K562 (cell line): ENCODE data around the gene SORT1. TPM values are rescaled to one million over a fixed set of nuclear protein-coding genes. Genes with fewer than 3 reads are reported as not detected.

Source experiments
- polyA plus RNA-seq, 8 experiments: library from polyadenylated mRNA; depleted of rRNA in 4 of 8; stranded (reverse) in 5 of 8; unstranded in 3 of 8; fragments of >200 nt; fragmentation: Nextera tagmentation in 2 of 8; fragmentation: Illumina TruSeq in 1 of 8; extraction: Ambion mirVana in 2 of 8; extraction: Trizol in 1 of 8; gene quantifications; 2 replicates each; pipeline versions ENCODE4 v1.2.1 to v1.2.3, GENCODE V29; 2011 to 2014; ENCODE audit warnings: inconsistent platforms in 1 of 8, missing spikeins in 1 of 8
- total RNA-seq, 7 experiments: library from RNA; depleted of rRNA in 6 of 7; stranded (reverse); fragments of >200 nt in 6 of 7; fragmentation: Illumina TruSeq in 2 of 7; extraction: Trizol in 2 of 7; gene quantifications; 2 replicates each; pipeline versions ENCODE4 v1.2.1 to v1.2.3, GENCODE V29; 2011 to 2021; ENCODE audit warnings: low replicate concordance in 1 of 7
- TF ChIP-seq, protein P1 (sequence below): fragments of 200-600 bp; sonication (generic); IDR thresholded peaks from one replicate; pipeline ENCODE4 v1.6.1; 2012; ENCODE audit warnings: mild to moderate bottlenecking, low read depth, low read length, inconsistent platforms

The SORT1 gene
- total and polyA plus RNA-seq, 9 of the 15 experiments (the other 6 are each of a cell fraction or from before 2014, with no cell fraction given), result 27.4 to 112 (median 65.0) TPM

DNA sequence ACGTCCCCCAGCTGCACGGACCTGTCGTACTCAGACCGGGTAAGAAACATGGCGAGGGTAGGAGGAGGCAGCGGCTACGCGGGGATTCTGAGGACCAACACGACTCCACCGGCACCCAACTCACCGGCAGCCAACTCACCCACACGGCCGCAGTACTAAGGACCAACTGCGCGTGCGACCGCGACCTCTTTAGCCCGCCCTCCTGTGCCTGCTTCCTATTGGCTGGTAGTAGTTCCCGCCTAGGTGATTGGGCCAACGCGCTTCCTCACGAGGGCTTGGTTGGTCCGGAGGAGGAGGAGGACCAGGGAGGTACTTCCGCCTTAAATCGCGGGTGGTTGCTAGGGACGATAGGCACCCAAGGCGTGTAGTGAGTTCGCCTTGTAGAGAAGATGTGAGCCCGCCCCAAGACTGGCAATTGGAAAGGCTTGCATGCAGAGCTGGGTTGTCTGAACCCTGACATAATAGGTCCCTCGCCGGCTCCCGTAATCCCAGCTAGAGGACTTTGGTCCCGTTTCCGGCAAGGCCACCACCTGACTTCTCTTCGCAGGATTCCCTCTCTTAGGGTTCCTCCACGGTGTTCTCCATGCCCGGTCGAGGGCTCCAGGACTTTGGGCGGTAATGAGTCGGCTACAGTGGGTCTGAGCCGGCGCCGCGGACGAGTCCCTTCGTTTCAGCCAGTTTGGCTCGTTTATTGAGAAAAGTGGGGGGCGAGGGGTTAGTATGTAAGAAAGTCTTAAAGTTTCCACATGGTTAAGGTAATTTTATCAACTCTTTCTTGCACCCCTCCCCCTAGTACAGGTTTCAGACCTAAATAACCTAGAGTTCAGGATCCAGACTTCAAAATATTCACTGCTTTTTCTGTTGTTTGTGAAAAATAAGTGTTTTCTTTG, 28.8 kb upstream of the SORT1 start, which contains the start of gene PSMA5 (continued):
- TF ChIP-seq, protein P1, sequence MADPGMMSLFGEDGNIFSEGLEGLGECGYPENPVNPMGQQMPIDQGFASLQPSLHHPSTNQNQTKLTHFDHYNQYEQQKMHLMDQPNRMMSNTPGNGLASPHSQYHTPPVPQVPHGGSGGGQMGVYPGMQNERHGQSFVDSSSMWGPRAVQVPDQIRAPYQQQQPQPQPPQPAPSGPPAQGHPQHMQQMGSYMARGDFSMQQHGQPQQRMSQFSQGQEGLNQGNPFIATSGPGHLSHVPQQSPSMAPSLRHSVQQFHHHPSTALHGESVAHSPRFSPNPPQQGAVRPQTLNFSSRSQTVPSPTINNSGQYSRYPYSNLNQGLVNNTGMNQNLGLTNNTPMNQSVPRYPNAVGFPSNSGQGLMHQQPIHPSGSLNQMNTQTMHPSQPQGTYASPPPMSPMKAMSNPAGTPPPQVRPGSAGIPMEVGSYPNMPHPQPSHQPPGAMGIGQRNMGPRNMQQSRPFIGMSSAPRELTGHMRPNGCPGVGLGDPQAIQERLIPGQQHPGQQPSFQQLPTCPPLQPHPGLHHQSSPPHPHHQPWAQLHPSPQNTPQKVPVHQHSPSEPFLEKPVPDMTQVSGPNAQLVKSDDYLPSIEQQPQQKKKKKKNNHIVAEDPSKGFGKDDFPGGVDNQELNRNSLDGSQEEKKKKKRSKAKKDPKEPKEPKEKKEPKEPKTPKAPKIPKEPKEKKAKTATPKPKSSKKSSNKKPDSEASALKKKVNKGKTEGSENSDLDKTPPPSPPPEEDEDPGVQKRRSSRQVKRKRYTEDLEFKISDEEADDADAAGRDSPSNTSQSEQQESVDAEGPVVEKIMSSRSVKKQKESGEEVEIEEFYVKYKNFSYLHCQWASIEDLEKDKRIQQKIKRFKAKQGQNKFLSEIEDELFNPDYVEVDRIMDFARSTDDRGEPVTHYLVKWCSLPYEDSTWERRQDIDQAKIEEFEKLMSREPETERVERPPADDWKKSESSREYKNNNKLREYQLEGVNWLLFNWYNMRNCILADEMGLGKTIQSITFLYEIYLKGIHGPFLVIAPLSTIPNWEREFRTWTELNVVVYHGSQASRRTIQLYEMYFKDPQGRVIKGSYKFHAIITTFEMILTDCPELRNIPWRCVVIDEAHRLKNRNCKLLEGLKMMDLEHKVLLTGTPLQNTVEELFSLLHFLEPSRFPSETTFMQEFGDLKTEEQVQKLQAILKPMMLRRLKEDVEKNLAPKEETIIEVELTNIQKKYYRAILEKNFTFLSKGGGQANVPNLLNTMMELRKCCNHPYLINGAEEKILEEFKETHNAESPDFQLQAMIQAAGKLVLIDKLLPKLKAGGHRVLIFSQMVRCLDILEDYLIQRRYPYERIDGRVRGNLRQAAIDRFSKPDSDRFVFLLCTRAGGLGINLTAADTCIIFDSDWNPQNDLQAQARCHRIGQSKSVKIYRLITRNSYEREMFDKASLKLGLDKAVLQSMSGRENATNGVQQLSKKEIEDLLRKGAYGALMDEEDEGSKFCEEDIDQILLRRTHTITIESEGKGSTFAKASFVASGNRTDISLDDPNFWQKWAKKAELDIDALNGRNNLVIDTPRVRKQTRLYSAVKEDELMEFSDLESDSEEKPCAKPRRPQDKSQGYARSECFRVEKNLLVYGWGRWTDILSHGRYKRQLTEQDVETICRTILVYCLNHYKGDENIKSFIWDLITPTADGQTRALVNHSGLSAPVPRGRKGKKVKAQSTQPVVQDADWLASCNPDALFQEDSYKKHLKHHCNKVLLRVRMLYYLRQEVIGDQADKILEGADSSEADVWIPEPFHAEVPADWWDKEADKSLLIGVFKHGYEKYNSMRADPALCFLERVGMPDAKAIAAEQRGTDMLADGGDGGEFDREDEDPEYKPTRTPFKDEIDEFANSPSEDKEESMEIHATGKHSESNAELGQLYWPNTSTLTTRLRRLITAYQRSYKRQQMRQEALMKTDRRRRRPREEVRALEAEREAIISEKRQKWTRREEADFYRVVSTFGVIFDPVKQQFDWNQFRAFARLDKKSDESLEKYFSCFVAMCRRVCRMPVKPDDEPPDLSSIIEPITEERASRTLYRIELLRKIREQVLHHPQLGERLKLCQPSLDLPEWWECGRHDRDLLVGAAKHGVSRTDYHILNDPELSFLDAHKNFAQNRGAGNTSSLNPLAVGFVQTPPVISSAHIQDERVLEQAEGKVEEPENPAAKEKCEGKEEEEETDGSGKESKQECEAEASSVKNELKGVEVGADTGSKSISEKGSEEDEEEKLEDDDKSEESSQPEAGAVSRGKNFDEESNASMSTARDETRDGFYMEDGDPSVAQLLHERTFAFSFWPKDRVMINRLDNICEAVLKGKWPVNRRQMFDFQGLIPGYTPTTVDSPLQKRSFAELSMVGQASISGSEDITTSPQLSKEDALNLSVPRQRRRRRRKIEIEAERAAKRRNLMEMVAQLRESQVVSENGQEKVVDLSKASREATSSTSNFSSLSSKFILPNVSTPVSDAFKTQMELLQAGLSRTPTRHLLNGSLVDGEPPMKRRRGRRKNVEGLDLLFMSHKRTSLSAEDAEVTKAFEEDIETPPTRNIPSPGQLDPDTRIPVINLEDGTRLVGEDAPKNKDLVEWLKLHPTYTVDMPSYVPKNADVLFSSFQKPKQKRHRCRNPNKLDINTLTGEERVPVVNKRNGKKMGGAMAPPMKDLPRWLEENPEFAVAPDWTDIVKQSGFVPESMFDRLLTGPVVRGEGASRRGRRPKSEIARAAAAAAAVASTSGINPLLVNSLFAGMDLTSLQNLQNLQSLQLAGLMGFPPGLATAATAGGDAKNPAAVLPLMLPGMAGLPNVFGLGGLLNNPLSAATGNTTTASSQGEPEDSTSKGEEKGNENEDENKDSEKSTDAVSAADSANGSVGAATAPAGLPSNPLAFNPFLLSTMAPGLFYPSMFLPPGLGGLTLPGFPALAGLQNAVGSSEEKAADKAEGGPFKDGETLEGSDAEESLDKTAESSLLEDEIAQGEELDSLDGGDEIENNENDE, result no peak
